CD4-positive, alpha-beta T cell treated with Interleukin-6 for 4 hours (primary cell): Measurements from ENCODE around the gene CDKL4.
"Not testable (repeated sequence)": the region's sequence is repeated elsewhere in the genome, so short reads cannot be mapped to it uniquely, and the experiment has no call there.

Source experiments
- DNase-seq: peaks from one replicate; pipeline ENCODE4 v3.0.0-alpha.2; 2020; ENCODE audit warnings: mixed read lengths

The CDKL4 gene

DNA sequence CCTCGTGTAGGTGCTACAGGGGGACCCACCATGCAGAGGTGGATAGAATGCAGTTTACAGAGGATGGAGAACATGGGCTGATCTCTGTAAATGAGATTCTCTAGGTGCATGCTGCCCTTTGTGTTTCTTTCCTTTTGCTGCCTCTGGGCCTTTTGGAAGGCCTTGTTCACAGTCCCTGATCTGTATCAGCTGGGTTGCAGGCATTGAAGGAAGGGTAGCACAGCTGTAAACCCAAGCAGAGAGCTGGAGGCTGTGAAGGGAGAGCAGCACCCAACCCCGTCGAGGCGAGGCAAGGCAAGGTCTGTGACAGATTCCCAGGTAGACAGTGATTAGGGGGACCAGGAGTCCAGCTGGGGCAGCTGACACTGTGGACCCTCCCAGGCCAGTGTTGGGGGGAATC lies 66.8 kb downstream of the CDKL4 start:
- DNase-seq: no peak

DNA sequence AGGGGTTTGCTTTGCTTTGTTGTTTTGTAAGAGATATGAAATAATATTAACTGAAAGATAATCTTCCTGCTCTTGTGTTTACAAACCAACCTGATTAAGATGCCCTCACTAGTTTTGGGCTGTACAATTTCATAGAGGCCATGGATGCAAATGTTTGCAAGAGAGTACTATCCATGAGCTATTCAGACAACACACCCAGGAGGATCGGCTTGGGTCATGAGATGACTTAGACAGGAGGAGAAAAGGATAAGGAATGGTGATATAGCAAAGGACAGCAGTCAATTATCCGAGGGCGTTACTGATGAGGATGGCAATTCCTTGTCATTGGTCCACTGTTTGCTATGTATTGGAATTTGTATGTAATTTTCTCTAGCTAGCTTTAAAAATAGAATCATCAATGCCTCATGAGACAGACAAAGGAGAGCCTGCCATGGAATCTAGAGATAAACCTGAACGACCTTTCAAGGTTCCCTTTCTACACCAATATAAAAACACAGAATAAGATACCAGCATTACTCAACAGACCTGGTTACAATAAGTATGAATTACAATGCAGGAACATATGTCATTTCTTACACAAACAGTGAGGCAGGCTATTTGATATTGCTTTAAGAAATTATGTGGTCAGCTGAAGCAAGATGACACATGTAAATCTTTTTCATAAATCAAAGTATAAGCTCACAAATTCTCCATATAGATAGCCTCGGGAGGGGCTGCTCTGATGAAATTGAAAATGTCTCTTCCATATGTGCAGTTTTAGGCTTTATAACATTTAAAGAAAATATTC lies 68.6 kb downstream of the CDKL4 start:
- no peak for DNase-seq

DNA sequence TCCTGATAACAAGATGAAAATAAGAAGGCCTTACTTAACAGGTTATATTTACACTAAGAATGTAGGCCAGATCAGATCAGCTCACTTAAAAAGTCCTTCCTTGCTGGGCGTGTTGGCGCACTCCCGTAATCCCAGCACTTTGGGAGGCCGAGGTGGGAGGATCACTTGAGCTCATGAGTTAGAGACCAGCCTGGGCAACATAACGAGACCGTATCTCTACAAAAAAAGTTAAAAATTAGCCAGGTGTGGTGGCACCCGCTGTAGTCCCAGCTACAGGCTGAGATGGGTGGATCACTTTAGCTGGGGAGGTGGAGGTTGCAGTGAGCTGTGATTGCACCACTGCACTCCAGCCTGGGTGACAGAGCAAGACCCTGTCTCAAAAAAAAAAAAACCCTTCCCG lies 69.7 kb downstream of the CDKL4 start:
- no peak for DNase-seq

DNA sequence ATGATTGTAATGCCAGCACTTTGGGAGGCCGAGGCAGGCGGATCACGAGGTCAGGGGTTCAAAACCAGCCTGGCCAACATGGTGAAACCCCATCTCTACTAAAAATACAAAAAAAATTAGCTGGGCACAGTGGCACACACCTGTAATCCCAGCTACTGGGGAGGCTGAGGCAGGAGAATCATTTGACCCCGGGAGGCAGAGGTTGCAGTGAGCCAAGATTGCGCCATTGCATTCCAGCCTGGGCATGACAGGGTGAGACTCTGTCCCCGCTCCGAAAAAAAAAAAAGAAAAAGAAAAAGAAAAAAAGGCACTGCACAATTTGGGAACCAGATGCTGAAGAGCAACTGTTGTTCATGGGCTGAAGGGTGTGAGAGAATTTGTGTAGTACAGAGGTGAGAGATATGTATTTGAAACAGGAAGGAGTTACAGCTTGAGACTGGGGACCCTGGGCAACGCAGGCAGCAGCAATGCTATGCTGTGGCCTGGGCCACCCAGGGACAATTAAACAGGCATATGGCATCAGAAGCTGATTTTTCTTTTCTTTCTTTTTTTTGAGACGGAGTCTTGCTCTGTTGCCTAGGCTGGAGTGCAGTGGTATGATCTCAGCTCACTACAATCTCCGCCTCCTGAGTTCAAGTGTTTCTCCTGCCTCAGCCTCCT lies 71.6 kb downstream of the CDKL4 start:
- not testable (repeated sequence) for DNase-seq

DNA sequence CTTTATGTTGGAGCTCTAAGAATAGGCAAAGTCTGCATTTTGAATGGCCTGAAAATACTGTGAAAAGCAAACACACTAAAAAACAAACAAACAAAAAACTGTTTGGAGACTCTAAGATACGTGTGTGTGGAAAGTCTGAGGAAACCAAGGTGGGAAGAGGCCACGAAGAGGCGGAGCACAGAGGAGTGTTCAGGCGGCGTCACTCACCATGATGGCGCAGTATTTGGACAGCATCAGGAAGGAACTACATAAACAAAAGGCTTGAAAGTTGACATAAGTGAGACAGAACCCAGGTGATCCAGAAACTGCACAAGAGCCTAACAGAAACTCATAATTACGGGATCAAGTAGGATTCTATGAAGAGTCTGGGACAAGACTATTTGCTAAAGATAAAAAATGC lies 72.1 kb downstream of the CDKL4 start:
- DNase-seq: no peak

DNA sequence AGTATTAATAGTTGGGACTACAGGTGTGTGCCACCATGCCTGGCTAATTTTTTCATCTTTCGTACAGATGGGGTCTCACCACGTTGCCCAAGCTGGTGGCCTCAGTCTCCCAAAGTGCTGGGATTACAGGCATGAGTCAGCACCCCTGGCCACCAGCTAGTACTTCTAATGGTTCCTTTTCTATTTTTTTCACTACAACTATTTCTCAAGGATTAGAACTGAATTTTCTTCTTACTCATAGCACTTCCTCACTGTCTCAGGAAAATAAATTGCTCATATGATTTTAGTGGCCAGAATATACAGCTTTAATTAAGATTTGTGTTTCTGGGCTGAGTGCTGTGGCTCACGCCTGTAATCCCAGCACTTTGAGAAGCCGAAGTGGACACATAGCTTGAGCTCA lies 79.7 kb downstream of the CDKL4 start:
- no peak for DNase-seq

DNA sequence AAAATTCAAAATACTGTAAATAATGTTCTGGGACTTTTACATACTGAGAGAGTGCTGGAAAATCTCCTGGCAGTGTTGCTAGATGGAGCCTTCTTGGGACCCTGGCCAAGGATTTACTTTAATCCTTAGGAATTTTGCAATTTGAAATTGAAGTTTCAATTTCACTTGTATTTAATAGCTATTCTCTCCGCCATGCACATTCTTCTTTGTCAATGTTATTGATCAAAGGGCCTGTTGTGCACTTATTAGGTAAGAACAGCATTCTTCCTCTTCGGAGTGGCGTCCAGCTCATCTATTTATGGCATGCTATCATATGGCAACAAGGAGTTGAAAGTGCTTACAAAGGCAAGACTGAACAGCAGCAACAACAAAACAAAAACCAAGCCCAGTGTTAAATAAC lies 82.8 kb downstream of the CDKL4 start:
- DNase-seq: no peak

DNA sequence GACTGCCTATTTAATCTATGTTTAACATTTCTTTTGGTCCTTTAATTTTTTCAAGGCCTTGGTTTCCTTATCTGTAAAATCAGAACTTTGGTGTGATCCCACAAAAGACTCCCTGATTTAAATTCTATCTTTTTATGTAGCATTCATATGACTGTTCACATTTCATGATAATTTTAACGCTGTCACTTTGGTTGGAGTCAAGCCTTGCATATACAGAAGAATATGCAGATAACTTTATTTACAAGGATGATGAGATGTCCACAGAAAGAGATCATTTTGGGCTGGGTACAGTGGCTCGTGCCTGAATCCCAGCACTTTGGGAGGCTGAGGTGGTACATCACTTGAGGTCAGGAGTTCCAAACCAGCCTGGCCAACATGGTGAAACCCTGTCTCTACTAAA lies 84.5 kb downstream of the CDKL4 start:
- DNase-seq: no peak

DNA sequence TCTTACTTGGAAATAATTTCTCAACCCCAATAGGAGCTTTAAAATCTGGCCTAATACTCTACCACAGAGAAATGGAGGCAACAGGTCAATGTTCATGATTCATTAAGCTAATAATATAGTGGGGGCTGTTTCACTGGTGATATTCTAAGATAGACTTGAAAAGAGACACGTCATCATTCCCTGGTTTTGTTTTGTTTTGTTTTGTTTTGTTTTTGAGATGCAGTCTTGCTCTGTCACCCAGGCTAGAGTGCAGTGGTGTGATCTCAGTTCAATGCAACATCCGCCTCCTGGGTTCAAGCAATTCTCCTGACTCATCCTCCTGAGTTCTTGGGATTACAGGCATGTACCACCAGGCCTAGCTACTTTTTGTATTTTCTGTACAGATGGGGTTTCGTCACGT lies 85.4 kb downstream of the CDKL4 start:
- DNase-seq: no peak

DNA sequence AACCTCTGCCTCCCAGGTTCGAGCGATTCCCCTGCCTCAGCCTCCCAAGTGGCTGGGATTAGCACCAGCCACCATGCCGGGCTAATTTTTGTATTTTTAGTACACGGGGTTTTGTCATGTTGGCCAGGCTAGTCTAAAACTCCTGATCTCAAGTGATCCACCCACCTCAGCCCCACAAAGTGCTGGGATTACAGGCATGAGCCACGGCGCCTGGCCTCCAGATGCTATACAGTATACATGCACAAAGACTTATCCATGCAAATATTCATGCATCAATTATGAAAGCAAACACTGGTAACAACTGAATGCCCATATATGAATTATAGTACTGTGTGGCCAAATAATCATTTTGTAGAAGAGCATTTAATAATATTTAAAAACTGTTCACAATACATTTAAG lies 86.9 kb downstream of the CDKL4 start:
- DNase-seq: no peak

DNA sequence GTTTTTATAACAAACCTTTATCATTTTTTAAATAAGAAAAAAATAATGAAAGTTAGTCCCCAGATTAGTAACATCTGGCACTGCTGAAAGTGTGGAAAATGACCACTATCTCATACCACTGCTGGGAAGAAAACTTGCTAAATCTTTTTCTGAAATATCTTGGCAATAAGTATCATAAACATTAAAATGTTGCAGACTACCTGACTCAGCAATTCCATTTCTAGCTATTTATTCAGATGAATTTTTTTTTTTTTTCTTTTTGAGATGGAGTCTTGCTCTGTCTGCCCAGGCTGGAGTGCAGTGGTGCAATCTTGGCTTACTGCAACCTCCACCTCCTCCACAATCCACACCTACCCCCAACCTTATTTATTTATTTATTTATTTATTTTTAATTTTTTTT lies 87.7 kb downstream of the CDKL4 start:
- DNase-seq: no peak

DNA sequence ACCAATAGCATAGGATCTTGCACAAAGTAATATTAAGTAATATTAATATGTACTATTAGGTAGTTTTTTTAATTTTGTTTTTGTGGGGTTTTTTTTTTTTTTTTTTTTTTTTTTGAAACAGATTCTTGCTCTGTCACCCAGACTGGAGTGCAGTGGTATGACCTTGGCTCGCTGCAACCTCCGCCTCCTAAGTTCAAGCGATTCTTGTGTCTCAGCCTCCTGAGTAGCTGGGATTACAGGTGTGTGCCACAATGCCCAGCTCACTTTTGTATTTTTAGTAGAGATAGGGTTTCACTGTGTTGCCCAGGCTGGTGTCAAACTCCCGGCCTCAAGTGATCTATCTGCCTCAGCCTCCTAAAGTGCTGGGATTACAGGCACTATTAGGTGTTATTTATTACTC lies 88.2 kb downstream of the CDKL4 start:
- not testable (repeated sequence) for DNase-seq

DNA sequence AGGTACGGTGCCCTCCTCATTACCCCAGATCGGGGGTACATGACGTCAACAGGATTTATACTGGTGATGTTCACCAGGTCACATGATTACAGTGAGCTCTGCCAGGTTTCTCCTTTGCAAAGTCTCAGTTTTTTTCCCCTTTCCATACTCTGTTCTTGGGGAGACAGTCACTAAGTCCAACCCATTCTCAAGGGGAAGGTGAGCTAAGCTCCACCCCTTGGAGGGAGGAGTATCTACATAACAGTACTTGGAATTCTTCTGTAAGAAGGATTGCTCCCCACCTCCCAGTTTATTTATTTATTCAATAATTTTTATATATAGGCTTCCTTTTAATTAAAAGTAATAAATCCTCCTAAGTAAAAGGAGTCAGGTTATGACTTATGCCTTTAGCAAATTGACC lies 88.8 kb downstream of the CDKL4 start:
- DNase-seq: no peak

DNA sequence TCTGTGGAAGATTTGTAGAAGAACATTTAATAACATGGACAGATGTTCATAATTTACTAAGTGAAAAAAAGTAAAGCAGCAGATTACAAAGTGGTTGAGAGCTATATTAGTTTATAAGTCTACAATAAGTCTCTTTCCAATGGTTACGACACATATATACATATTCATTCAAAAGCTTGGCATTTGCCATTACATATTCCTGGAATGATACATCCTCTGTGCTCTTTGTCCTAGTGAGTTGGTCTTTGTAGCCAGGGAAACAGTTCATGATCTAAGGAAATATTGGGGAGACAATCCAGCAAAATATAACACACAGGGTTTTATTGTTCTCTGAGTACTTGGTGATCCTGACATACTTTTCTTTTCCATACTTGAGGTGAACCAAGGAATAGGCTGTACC lies 90.5 kb downstream of the CDKL4 start:
- no peak for DNase-seq

DNA sequence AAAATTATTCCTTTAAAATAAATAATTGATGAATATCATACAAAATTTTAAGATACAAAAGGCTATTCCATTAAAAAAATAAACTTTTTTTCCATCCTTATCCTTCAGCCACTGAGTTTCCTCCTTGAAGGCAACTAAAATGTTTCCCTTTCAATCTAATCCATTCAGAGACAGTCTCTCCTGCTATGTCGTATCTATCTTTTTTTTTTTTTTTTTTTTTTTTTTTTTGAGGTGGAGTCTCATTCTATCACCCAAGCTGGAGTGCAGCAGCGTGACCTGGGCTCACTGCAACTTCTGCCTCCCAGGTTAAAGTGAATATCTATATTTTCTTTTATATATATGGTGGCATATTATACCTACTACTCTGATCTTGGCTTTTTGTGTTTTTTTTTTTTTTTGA lies 91.3 kb downstream of the CDKL4 start:
- DNase-seq: no peak

DNA sequence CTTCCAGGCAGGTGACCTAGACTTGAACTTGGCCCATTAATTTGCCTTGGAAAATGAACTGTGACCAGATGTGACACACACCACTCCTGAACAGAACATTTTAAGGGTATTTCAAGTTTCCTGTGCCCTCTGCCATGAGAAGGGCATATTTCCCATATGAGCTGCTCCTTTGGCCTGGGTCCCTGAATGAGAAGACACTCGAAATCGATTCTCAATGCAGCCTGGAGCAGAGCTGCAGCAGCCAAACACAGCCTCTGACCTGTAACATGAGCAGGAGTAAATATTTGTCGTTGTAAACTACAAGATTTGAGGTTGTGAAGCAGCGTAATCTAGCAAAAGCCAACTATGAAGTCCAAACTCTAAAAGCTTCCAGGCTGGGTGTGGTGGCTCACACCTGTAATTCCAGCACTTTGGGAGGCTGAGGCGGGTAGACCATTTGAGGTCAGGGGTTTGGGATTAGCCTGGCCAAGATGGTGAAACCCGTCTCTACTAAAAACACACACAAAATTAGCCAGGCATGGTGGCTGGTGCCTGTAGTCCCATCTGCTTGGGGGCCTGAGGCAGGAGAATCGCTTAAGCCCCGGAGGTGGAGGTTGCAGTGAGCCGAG lies 92.8 kb downstream of the CDKL4 start:
- DNase-seq: no peak

DNA sequence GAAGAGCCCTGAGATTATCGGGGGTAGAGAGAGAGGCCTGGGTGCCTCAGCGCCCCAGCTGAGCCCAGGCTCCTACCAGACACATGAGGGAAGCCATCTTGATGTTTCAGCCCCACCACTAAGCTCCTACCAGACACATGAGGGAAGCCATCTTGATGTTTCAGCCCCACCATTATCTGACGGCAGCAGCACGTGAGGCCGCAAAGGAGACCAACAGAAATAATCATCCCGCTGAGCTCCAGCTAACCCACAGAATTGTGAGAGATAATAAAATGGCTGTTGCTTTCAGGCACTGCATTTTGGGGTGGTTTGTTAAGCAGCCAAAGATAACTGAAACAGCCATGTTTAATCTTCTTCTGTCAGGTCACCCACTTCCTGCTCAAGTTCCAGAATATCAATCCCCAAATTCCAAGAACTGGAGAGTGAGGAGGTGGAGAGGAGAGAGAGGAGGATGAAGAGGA lies 93.6 kb downstream of the CDKL4 start:
- no peak for DNase-seq

DNA sequence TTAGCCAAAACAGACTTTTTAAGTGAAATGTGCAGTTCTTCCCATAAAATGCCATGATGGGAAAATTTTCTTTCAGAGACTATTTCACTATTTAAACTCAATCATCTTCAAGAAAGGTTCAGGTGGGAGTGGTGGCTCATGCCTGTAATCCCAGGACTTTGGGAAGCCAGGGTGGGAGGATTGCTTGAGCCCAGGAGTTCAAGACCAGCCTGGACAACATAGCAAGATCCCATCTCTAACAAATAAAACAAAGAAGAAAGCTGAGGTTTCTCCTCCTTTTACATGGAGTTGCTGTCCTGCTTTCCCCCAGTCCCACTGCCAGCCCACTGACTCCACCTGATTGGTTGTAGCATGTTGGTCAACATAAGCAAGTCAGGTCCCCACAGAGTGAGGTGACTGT lies 97.1 kb downstream of the CDKL4 start:
- DNase-seq: no peak

DNA sequence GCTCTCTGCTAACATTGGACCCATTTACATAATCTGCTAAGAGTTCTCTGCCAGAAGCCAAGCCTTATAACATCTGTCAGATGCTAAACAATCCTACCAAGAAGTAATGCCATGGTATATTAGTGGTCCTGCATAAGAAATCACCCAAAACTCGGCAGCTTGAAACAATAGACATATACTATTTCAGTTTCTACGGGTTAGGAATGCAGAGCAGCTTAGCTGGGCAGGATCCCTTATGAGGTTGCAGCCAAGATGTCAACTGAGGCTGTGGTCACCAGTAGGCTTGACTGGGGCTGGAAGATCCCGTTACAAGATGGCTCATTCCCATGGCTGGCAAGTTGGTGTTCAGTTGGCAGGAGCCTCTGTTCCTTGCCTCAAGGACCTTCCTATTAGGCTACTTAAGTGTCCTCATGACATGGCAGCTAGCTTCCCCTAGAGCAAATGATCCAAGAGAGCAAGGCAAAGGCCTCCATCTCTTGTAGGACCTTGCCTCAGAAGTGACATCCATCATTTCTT lies 97.8 kb downstream of the CDKL4 start:
- no peak for DNase-seq

DNA sequence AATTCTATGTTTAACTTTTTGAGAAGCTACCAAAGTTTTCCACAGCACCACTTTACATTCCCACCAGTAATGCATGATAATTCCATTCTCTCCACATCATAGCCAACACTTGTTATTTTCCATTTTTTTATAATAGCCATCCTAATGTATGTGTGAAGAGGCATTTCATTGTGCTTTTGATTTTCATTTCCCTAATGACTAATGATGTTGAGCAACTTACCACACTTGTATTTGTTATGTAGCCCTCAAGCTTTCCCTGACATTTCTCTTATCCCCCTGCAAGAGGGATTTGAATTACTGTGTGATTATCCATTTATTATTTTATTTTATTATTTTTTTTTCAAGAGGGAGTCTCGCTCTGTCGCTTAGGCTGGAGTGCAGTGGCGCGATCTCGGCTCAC lies 99.4 kb downstream of the CDKL4 start:
- no peak for DNase-seq

DNA sequence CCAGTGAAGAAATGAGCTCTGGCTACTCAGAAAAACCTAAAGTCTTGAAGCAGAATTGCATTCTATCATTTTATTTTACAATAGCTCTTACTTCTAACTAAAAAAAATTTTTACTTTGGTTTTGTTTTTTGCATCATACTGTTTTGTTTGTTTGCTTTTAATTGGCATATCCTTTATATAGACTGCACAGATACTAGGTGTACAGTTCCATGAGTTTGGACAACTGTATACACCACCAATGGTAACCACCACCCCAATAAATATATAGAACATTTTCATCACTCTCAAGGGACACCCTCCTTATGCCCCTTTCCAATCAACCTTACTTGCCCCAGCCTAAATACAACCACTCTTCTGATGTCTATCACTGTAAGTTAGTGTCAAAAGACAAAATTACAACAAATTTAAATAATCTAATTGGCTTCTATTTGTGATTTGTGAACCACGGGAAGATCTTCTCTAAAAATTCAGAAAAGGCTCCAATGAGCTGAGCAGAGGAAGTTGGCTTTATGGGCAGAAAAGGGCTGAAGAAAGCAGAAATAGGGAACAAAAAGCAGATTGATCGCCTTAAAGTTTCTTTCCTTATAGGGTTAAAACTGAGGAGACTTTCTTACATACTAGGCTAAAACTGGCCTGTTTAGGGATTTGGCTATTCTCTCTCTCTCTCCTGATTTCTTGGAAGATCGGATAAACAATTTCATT lies 100.7 kb downstream of the CDKL4 start:
- no peak for DNase-seq

DNA sequence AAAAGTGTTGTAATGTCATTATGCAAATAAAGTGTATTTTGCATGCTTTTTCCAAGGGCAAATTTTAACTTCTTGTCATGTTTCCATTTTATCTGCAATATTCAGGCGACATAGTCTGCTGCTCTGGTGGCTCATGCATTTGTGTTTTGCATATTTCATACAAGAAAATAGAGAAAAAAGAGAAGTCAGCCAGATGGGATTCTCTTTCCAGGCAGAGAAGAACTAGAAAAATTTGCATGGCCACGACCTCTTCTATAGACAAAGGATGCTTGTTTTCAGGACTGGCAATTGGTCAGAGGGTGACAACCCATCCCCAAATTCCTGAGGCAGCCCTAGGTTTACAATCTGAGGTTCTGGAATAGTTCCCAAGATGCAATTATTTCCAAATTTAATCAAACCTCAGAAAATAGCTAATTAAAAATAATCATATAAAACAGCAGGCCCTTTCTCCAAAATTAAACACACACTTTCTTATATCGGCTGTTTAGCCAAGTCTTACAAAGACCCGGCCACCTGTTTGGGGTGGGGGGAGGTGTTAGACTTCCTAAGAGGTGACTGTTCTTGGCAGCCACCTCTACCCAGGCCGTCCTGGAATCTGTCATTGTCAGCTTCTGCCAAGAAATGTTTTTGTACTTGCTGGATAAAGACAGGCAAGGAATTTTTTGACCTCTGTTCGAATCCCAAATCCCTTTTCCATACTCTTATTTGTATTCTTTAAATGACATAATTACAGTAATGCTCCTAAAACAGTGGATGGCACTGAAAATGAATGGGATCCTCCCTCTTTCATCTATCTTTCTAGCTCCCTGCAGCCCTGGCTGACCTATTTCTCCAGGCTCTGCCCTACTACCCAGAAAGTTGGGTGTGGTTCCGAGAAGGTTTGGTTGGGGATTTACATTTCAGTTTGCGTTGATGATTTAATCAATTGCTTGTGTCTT lies 102.2 kb downstream of the CDKL4 start:
- DNase-seq: peak; percentile 18
